Vagina (tissue), 2 donors: ENCODE measurements around the gene MALRD1. TPM values are rescaled to one million over a fixed set of nuclear protein-coding genes. Genes with fewer than 3 reads are reported as not detected.

ENCODE experiments used
- DNase-seq, 2 donors: peaks; one replicate each; pipeline ENCODE4 v3.0.0-alpha.2; 2017; ENCODE audit errors: extremely low spot score in 2 of 2
- H3K27ac ChIP-seq: fragments of 200-600 bp; sonication (generic); one replicate; pipeline ENCODE4 v1.5.1; 2019
- H3K27me3 ChIP-seq: fragments of 200-600 bp; sonication (generic); one replicate; pipeline ENCODE4 v1.5.1; 2019
- H3K36me3 ChIP-seq, 2 donors: fragments of 200-600 bp; sonication (generic); one replicate each; pipeline ENCODE4 v1.5.1; 2017 to 2019
- H3K4me1 ChIP-seq: fragments of 200-600 bp; sonication (generic); one replicate; pipeline ENCODE4 v1.5.1; 2019
- H3K4me3 ChIP-seq, 2 donors: fragments of 200-600 bp; sonication (generic); 1 replicate in 1 of 2; 2 replicates in 1 of 2; pipeline ENCODE4 v1.5.1; 2016 to 2019
- H3K9me3 ChIP-seq: fragments of 200-600 bp; sonication (generic); one replicate; pipeline ENCODE4 v1.5.1; 2019
- POLR2A ChIP-seq, 2 donors: fragments of 450-650 bp; IDR thresholded peaks; one replicate each; pipeline ENCODE4 v1.6.1; 2017; ENCODE audit warnings: antibody characterized with exemption in 2 of 2, mild to moderate bottlenecking in 2 of 2, moderate library complexity in 2 of 2
- POLR2AphosphoS5 ChIP-seq, 2 donors: sonication (generic); formaldehyde crosslinking; IDR thresholded peaks; one replicate each; pipeline ENCODE4 v1.9.0; 2017; ENCODE audit warnings: antibody characterized with exemption in 2 of 2, mild to moderate bottlenecking in 2 of 2, low read depth in 1 of 2; ENCODE audit not compliant: insufficient read depth in 1 of 2
- intact Hi-C: fragments of 100-400 bp; cut with DNase I; formaldehyde crosslinking; loops from one replicate; pipeline ENCODE4 v1.15.1; 2023
- total RNA-seq: library from RNA; depleted of rRNA; stranded (reverse); fragments of >200 nt; gene quantifications from one replicate; pipeline ENCODE4 v1.2.3, GENCODE V29; 2016
- TF ChIP-seq, protein P1 (sequence below), 3 experiments: fragments of 450-650 bp in 2 of 3; fragments of 200-600 bp in 1 of 3; sonication (generic) in 1 of 3; IDR thresholded peaks; one replicate each; pipeline ENCODE4 v1.5.1; 2017 to 2019; ENCODE audit warnings: antibody characterized with exemption in 3 of 3, mild to moderate bottlenecking in 2 of 3, moderate library complexity in 2 of 3

MALRD1 gene
- total RNA-seq, 1 donor from 2014 or later = 2.0 TPM

DNA sequence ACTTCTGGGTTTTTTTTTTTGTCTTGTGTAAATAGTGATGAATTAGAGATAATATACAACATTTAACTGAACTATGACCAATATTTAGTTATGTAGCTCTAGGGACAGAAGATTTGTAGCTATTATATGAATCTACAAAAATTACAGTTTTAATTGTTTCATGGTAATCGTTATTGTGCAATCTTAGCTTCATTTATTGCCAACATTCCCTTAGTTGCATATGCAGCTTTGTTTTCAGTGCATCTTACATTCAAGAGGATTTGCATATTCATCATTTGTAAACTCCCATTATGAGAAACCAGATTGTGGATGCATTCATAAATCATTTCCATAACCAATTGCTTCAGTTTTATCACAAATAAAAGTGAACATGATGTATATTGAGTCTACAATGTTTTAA lies 68.8 kb downstream of the MALRD1 start:
- no peak for TF ChIP-seq POLR2AphosphoS5 (IDR thresholded peaks at IDR 0.05; ENCODE audit: insufficient read depth in 1 of 2, low read depth in 1 of 2)
- TF ChIP-seq, protein P1, sequence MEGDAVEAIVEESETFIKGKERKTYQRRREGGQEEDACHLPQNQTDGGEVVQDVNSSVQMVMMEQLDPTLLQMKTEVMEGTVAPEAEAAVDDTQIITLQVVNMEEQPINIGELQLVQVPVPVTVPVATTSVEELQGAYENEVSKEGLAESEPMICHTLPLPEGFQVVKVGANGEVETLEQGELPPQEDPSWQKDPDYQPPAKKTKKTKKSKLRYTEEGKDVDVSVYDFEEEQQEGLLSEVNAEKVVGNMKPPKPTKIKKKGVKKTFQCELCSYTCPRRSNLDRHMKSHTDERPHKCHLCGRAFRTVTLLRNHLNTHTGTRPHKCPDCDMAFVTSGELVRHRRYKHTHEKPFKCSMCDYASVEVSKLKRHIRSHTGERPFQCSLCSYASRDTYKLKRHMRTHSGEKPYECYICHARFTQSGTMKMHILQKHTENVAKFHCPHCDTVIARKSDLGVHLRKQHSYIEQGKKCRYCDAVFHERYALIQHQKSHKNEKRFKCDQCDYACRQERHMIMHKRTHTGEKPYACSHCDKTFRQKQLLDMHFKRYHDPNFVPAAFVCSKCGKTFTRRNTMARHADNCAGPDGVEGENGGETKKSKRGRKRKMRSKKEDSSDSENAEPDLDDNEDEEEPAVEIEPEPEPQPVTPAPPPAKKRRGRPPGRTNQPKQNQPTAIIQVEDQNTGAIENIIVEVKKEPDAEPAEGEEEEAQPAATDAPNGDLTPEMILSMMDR (IDR thresholded peaks at IDR 0.05) = no peak
- no peak for TF ChIP-seq POLR2A (IDR thresholded peaks at IDR 0.05)
- Histone ChIP-seq H3K4me1 (no peaks in the 10 kb centered on the region), H3K27me3 (no peaks in the 10 kb centered on the region), H3K4me3 (no peak overlapping the region), H3K27ac (no peak overlapping the region), H3K36me3 (no peaks in the 10 kb centered on the region), H3K9me3 (no peaks in the 10 kb centered on the region)
- intact Hi-C loops = no loop called here
- DNase-seq = no peak

DNA sequence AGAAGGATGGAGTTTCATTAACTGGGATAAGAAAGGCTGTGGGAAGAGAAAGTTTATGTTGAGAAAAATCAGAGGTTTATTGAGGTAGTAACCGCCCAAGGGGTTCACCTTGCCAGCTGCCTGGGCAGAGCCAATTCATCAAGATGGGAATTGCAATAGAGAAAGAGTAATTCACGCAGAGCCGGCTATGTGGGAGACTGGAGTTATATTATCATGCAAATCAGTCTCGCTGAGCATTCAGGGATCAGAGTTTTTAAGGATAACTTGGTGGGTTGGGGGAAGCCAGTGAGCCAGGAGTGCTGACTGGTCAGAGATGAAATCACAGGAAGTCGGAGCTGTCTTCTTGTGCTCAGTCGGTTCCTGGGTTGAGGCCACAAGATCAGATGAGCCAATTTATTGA lies 70.6 kb downstream of the MALRD1 start:
- Histone ChIP-seq H3K4me1 (no peaks in the 10 kb centered on the region), H3K27ac (no peak overlapping the region), H3K4me3 (no peak overlapping the region), H3K27me3 (no peaks in the 10 kb centered on the region), H3K36me3 (no peaks in the 10 kb centered on the region), H3K9me3 (no peaks in the 10 kb centered on the region)
- intact Hi-C loops = no loop called here
- TF ChIP-seq, protein P1 (IDR thresholded peaks at IDR 0.05) = no peak
- TF ChIP-seq POLR2A (IDR thresholded peaks at IDR 0.05) (no peak), POLR2AphosphoS5 (IDR thresholded peaks at IDR 0.05; ENCODE audit: insufficient read depth in 1 of 2, low read depth in 1 of 2) (no peak)
- DNase-seq = no peak

DNA sequence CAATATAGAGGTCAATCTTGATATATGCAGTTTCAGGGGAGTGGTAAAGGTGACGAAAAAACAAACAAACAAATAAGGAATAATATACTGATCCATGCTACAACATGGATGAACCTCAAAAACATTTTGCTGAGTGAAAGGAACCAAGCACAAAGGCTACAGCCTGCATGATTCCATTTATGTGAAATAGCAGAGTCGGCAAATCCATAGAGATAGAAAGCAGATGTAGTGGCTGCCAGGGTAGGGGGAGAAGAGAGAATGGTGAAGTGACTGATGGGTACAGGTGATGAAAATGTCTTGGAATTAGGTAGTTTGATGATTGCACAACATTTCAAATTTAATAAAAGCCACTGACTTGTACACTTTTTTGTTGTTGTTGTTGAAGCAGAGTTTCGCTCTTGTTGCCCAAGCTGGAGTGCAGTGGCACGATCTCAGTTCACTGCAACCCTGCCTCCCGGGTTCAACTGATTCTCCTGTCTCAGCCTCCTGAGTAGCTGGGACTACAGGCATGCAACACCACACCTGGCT lies 71.8 kb downstream of the MALRD1 start:
- Histone ChIP-seq H3K27me3 (no peaks in the 10 kb centered on the region), H3K9me3 (no peaks in the 10 kb centered on the region), H3K27ac (no peak overlapping the region), H3K4me1 (no peaks in the 10 kb centered on the region), H3K36me3 (no peaks in the 10 kb centered on the region), H3K4me3 (no peak overlapping the region)
- DNase-seq = no peak
- no peak for TF ChIP-seq POLR2A (IDR thresholded peaks at IDR 0.05)
- TF ChIP-seq, protein P1 (IDR thresholded peaks at IDR 0.05) = no peak
- TF ChIP-seq POLR2AphosphoS5 (IDR thresholded peaks at IDR 0.05; ENCODE audit: insufficient read depth in 1 of 2, low read depth in 1 of 2) = no peak
- intact Hi-C loops = no loop called here

DNA sequence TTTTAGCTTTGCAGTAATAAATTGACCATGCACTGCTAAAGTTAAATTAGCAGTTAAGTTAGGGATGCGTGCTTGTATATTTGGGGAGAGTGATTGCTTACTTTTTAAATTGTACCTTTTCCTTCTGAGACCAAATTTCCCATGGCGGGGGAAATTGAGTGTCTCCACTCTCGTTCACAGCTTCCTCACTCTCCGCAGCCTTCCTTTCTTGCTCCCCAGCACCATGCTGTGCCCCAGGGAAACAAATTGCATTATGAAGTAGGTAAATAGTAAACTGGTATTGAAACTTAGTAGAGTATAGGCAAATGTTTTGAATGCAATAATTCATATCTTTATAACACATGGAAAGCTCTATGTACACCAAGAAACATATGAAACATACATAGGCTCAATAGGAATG lies 85.4 kb downstream of the MALRD1 start:
- Histone ChIP-seq H3K4me1 (no peaks in the 10 kb centered on the region), H3K4me3 (no peak overlapping the region), H3K9me3 (no peaks in the 10 kb centered on the region), H3K27me3 (no peaks in the 10 kb centered on the region), H3K27ac (no peak overlapping the region), H3K36me3 (no peaks in the 10 kb centered on the region)
- DNase-seq = no peak
- TF ChIP-seq, protein P1 (IDR thresholded peaks at IDR 0.05) = no peak
- TF ChIP-seq POLR2AphosphoS5 (IDR thresholded peaks at IDR 0.05; ENCODE audit: insufficient read depth in 1 of 2, low read depth in 1 of 2) = no peak
- TF ChIP-seq POLR2A (IDR thresholded peaks at IDR 0.05) = no peak
- intact Hi-C loops = no loop called here

DNA sequence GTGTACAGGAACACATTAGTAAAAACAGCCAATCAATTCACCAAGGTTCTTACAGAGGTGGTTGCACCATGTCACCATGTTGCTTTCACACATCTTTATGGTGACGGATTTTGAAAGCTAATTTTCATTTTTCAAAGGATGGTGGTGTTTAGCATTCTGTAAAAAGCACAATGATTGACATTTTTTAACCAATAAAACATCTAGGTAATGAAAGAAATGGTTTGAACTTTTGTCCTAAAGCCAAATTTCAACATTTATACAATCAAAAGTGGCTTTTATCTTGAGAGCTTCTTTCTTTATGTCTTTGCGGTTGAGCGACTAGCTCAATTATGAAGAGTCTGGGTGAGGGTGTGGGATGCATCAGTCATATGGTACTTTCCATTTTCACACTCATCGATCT lies 94.4 kb downstream of the MALRD1 start:
- TF ChIP-seq POLR2A (IDR thresholded peaks at IDR 0.05) (no peak), POLR2AphosphoS5 (IDR thresholded peaks at IDR 0.05; ENCODE audit: insufficient read depth in 1 of 2, low read depth in 1 of 2) (no peak)
- TF ChIP-seq, protein P1 (IDR thresholded peaks at IDR 0.05) = no peak
- intact Hi-C loops = loop anchor here (1.0 kb wide), 1 partner anchor 19 kb away; no protein-coding TSS in a partner anchor
- Histone ChIP-seq H3K36me3 (no peaks in the 10 kb centered on the region), H3K27me3 (no peaks in the 10 kb centered on the region), H3K4me3 (no peak overlapping the region), H3K27ac (no peak overlapping the region), H3K4me1 (no peaks in the 10 kb centered on the region), H3K9me3 (no peaks in the 10 kb centered on the region)
- no peak for DNase-seq
